Loucy (cell line): ENCODE measurements around the gene PPP1R14B.

ENCODE experiments used
- EZH2phosphoT487 ChIP-seq: fragments of 200-600 bp; IDR thresholded peaks from 2 replicates; pipeline ENCODE4 v1.6.1; 2018; ENCODE audit warnings: antibody characterized with exemption, mild to moderate bottlenecking, moderate library complexity, borderline replicate concordance
- TF ChIP-seq, protein P1 (sequence below): fragments of 200-600 bp; sonication (generic); conservative IDR thresholded peaks from 2 replicates; pipeline ENCODE4 v1.5.1; 2014; ENCODE audit warnings: mild to moderate bottlenecking, antibody characterized with exemption, low read length

DNA sequence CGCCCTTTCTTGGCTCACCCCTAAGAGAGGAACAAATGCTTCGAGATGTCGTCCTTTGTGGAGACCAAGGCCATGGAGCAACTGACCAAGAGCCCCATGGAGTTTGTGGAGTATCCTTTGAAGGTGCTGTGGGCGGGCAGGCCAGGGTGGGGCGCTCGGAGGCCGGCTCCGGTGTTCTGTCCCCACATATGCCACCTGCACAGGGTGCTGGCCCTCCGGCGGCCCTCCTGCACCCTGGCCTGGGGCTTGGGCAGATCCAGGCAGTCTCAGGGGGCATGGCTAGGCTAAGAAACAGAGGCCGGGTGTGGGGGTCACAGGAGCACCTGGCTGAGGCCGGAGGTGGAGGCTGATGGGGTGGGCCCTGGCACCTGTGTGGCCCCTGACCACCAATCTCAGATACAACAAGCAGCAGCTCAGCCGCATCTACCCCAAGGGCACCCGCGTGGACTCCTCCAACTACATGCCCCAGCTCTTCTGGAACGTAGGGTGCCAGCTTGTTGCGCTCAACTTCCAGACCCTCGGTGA lies 14.9 kb upstream of the PPP1R14B start:
- TF ChIP-seq, protein P1, sequence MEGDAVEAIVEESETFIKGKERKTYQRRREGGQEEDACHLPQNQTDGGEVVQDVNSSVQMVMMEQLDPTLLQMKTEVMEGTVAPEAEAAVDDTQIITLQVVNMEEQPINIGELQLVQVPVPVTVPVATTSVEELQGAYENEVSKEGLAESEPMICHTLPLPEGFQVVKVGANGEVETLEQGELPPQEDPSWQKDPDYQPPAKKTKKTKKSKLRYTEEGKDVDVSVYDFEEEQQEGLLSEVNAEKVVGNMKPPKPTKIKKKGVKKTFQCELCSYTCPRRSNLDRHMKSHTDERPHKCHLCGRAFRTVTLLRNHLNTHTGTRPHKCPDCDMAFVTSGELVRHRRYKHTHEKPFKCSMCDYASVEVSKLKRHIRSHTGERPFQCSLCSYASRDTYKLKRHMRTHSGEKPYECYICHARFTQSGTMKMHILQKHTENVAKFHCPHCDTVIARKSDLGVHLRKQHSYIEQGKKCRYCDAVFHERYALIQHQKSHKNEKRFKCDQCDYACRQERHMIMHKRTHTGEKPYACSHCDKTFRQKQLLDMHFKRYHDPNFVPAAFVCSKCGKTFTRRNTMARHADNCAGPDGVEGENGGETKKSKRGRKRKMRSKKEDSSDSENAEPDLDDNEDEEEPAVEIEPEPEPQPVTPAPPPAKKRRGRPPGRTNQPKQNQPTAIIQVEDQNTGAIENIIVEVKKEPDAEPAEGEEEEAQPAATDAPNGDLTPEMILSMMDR = no peak
- no peak for TF ChIP-seq EZH2phosphoT487
